Lower lobe of right lung (tissue), 2 donors: ENCODE results near the gene RHBDD3. TPM values are rescaled to one million over a fixed set of nuclear protein-coding genes. Genes with fewer than 3 reads are reported as not detected.
A peak's percentile ranks its signal among the peaks of the same experiment; 100 is the strongest.
"Not testable (repeated sequence)": the region's sequence is repeated elsewhere in the genome, so short reads cannot be mapped to it uniquely, and the experiment has no call there.

Source experiments
- ATAC-seq, 2 donors: fragments of 200-7000 bp; cut with Tn5 transposase; one replicate each; pipeline ENCODE4 v1.9.1; 2020 to 2022; ENCODE audit warnings: mild to moderate bottlenecking in 2 of 2, moderate library complexity in 2 of 2
- DNase-seq: peaks from one replicate; pipeline ENCODE4 v3.0.0-alpha.2; 2020
- H3K27ac ChIP-seq: fragments of 200-600 bp; one replicate; pipeline ENCODE4 v1.8.0; 2022
- H3K27me3 ChIP-seq: fragments of 200-600 bp; one replicate; pipeline ENCODE4 v1.8.0; 2022; ENCODE audit warnings: low read depth
- H3K36me3 ChIP-seq: fragments of 200-600 bp; one replicate; pipeline ENCODE4 v1.8.0; 2022; ENCODE audit warnings: mild to moderate bottlenecking
- H3K4me1 ChIP-seq: fragments of 200-600 bp; one replicate; pipeline ENCODE4 v1.8.0; 2022
- H3K4me3 ChIP-seq: fragments of 200-600 bp; one replicate; pipeline ENCODE4 v1.8.0; 2022; ENCODE audit warnings: mild to moderate bottlenecking
- H3K9me3 ChIP-seq: fragments of 200-600 bp; one replicate; pipeline ENCODE4 v1.8.0; 2022
- intact Hi-C: fragments of 100-400 bp; cut with DNase I; formaldehyde crosslinking; loops from one replicate; pipeline ENCODE4 v1.11.0; 2022
- total RNA-seq: library from RNA; stranded (reverse); fragmentation: NEBNext Ultra II Directional; extraction: Animal tissue kit (Norgen Biotek cat#: 25700); gene quantifications from one replicate; pipeline ENCODE4 v1.2.1, GENCODE V29; 2021
- TF ChIP-seq, protein P1 (sequence below): fragments of 200-600 bp; IDR thresholded peaks from one replicate; pipeline ENCODE4 v1.8.0; 2022; ENCODE audit warnings: antibody characterized with exemption, mild to moderate bottlenecking
- donor health status: DM: no; HTN: yes; CAD: no; lungs with severe emphysema.

The RHBDD3 gene
- total RNA-seq, 1 donor from 2014 or later, result 16.4 TPM

DNA sequence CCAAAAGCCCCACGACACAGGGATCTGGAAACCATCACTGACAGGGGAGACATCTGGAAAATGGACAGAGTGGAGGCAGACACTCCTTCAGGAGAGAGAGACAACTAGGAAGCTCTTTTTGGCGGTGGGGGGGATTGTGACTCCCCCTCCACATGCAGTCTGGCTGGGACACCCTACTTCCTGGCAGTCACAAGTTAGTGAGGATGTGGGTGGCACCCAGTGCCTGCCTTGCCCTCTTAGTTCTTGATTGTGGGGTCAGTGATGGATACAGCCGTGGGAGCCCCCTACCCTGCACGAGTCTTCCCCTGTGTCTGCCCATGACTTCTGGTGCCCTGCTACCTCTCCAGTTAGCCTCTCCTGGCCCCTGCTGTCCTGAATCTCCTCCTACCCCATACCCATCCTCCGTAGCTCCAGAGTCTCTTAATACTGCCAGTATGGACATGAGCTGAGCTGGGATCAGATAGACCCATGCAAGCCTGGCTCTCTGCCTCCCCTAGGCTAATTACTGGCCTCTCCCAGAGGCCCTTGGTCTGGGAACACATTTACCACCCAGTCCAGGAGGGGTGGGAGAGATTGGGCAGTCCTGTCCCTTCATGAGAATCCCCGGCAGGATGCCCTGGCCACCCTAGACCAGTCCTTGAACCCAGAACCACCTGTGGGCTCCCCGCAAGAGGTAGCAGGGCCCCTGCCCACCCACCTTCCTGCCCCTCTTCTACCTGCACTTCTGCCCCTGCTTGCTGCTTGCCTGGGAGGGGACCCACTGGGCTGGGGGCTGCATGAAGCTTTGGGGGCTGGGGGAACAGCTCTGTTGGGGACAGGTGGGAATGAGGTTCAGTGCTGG, 22.8 kb downstream of the RHBDD3 start:
- intact Hi-C loops, result no loop called here
- no peaks in the 10 kb centered on the region for H3K36me3 ChIP-seq
- no peak for DNase-seq
- TF ChIP-seq, protein P1, sequence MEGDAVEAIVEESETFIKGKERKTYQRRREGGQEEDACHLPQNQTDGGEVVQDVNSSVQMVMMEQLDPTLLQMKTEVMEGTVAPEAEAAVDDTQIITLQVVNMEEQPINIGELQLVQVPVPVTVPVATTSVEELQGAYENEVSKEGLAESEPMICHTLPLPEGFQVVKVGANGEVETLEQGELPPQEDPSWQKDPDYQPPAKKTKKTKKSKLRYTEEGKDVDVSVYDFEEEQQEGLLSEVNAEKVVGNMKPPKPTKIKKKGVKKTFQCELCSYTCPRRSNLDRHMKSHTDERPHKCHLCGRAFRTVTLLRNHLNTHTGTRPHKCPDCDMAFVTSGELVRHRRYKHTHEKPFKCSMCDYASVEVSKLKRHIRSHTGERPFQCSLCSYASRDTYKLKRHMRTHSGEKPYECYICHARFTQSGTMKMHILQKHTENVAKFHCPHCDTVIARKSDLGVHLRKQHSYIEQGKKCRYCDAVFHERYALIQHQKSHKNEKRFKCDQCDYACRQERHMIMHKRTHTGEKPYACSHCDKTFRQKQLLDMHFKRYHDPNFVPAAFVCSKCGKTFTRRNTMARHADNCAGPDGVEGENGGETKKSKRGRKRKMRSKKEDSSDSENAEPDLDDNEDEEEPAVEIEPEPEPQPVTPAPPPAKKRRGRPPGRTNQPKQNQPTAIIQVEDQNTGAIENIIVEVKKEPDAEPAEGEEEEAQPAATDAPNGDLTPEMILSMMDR, result no peak
- H3K4me3 ChIP-seq, result no peak overlapping the region
- peaks cover 5% of the 10 kb centered on the region for H3K9me3 ChIP-seq
- no peak overlapping the region for H3K27ac ChIP-seq
- ATAC-seq, result peak; percentile 16 to 36
- H3K27me3 ChIP-seq, result no peaks in the 10 kb centered on the region
- H3K4me1 ChIP-seq, result peaks cover 4% of the 10 kb centered on the region

DNA sequence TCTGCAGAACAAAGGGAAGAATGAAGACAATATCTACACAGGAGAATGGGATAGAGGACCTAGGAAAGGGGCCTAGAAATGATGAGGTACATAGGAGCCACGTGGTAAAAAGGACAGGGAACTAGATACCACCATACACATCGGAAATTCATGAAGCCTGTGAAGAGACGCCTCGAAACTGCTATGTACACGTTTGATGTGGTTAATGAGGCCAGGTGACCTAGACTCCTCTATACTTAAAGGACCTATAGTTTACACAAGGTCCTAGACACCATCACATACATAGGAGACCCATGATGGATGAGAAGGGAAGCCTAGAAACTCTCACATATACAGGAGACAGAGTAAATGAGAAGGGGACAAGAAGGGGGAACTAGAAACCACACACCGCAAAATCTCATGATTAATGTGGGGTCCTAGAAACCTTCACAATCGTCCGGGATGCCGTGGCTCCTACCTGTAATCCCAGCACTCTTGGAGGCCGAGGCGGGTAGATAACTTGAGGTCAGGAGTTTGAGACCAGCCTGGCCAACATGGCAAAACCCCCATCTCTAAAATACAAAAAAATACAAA, 23.8 kb downstream of the RHBDD3 start:
- Histone ChIP-seq H3K27ac (no peak overlapping the region), H3K4me1 (peaks cover 4% of the 10 kb centered on the region), H3K27me3 (no peaks in the 10 kb centered on the region), H3K36me3 (no peaks in the 10 kb centered on the region), H3K4me3 (no peak overlapping the region), H3K9me3 (peaks cover 5% of the 10 kb centered on the region)
- TF ChIP-seq, protein P1, result no peak
- intact Hi-C loops, result no loop called here
- ATAC-seq (no peak), DNase-seq (no peak)

DNA sequence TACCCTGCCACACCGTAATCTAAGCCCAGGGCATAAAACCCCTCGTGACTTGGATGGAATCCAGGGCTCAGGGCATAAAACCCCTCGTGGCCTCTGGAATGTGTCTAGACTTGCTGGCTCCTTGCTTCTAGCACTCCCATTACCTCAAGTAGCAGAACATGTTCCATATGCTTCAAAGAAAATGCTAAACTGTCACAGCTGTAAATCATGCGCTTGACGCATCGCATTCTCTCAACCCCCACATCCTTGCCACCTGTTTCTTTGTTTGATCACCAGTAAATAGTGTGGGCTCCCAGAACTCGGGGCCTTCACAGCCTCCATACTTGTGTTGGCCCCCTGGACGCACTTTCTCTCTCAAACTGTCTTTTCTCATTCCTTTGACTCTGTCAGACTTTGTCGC, 27.3 kb downstream of the RHBDD3 start:
- H3K36me3 ChIP-seq, H3K9me3 ChIP-seq, ATAC-seq, H3K27me3 ChIP-seq, intact Hi-C loops, H3K4me3 ChIP-seq, H3K27ac ChIP-seq, H3K4me1 ChIP-seq, DNase-seq: not testable (repeated sequence)

DNA sequence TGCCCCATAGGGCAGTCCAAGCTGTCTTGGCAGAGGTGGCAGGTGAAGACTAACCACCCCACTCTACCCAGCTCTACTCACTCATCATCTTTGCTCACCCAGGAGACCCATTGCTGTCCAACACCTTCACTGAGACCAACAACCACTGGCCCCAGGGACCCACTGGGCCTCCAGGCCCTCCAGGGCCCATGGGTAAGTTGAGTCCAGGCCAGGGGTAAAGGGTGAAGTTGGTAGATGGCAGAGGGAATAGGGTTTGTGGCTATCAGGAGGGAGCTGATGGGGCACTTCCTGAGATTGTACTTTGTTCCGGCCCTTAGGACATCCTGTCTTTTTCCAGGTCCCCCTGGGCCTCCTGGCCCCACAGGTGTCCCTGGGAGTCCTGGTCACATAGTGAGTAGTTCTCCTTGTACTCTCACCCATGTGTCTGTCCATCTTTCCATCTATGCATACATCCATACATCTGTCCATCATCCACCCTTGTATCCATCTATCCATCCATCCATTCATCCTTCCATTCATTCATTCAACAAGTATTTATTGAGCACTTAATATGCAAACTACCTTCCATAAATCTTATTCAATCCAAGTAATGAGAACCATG, 34.4 kb downstream of the RHBDD3 start:
- Histone ChIP-seq H3K9me3 (no peaks in the 10 kb centered on the region), H3K4me3 (no peak overlapping the region), H3K27ac (no peak overlapping the region), H3K27me3 (no peaks in the 10 kb centered on the region), H3K36me3 (no peaks in the 10 kb centered on the region), H3K4me1 (no peaks in the 10 kb centered on the region)
- ATAC-seq (peak in 1 of 2 donors; percentile 26), DNase-seq (no peak)
- TF ChIP-seq, protein P1, result no peak
- intact Hi-C loops, result no loop called here

DNA sequence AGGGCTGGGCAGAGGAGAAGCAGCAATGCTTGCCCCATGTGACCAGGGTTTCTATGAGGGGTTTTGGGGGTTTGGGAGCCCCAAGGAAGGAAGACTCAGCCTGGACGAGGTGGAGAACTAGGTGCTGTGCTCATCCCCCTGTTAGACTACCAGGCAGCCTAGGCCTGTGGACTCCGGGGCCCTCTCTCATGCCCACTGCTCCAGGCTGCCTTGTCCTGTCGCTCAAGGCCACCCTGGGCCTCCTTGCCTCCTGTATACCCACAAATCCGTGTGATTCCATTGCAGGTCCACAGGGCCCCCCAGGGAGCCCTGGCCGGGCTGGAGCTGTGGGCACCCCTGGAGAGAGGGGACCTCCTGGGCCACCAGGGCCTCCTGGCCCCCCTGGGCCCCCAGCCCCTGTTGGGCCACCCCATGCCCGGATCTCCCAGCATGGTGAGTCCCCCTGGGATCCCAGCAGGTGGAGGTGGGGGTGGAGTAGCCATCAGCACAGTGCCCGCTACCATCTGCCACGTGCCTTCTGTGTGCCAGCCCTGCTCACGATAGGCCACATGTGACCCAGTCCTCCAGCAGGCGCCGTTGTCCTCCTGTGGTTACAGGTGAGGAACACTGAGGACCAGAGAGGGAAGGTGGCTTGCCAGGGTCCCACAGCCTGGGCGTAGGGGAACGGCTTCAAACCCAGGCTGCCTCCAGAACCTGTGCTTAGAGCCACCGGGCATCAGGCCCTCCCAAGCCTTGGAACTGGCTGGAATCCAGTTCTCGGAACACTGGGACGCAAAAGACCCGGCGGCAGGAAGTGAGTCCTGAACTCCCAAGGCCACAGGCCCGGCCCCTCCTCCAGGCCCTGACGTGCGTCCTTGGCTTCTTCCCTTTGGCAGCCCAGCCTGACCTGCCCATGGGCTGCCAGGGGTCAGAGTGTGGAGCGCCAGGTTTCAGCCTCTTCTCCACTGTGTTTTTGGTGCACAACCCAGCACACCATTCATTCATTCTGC, 35.5 kb downstream of the RHBDD3 start:
- intact Hi-C loops, result no loop called here
- DNase-seq, result no peak
- no peak overlapping the region for H3K27ac ChIP-seq

More for the DNA sequence above, 35.5 kb downstream of the RHBDD3 start:
- Histone ChIP-seq H3K4me1 (no peaks in the 10 kb centered on the region), H3K36me3 (no peaks in the 10 kb centered on the region), H3K4me3 (no peak overlapping the region), H3K9me3 (no peaks in the 10 kb centered on the region), H3K27me3 (no peaks in the 10 kb centered on the region)
- TF ChIP-seq, protein P1, result no peak
- ATAC-seq, result peak; percentile 40 to 41
